ENCODE results near the gene SLC6A19. TPM values are rescaled to one million over a fixed set of nuclear protein-coding genes. Genes with fewer than 3 reads are reported as not detected.

Gene SLC6A19
- total RNA-seq, 3 donors from 2014 or later, result 0.08 TPM; not detected in 2

Other genes with a start within 250 kb of the SLC6A19 start
- under 1 TPM; 0.54 to 0.94 (median 0.58) TPM for gene NKD2, start 192.8 kb upstream of the SLC6A19 start, total RNA-seq
- gene SLC12A7, start 89.5 kb upstream of the SLC6A19 start, total RNA-seq, result 10 to 100 TPM; 13.6 to 26.8 (median 18.5) TPM
- not detected for gene SLC6A18, start 23.8 kb downstream of the SLC6A19 start, total RNA-seq
- gene TERT, start 93.5 kb downstream of the SLC6A19 start, total RNA-seq, result 10 to 100 TPM in 2 of 3 donors, 1 to 10 TPM in 1; 9.5 to 16.7 (median 10.5) TPM
- 100 to 1,000 TPM; 143 to 150 (median 145) TPM for gene CLPTM1L, start 143.5 kb downstream of the SLC6A19 start, total RNA-seq
- not detected for gene SLC6A3, start 243.8 kb downstream of the SLC6A19 start, total RNA-seq